ENCODE data around the gene ANKS1A. TPM values are rescaled to one million over a fixed set of nuclear protein-coding genes. Genes with fewer than 3 reads are reported as not detected.

The ANKS1A gene
- total and polyA plus RNA-seq, 2 of the 4 experiments (the other 2 are of a cell fraction), result 7.2 to 7.5 TPM

GRCh38 chr6:35059596-35060345 is 170.7 kb downstream of the ANKS1A start:
- H3K9me3 ChIP-seq (ENCODE audit: control insufficient read depth, insufficient read depth, low read length), result no peaks in the 10 kb centered on the region
- 82% methylated on average over 8 of the region's 21 CpGs; no CpG with 5 or more reads in 1 of the 2 experiments for WGBS, 2 experiments (ENCODE audit: extremely low coverage in 2 of 2, insufficient read length in 1 of 2)

More at GRCh38 chr6:35059596-35060345, 170.7 kb downstream of the ANKS1A start:
- Histone ChIP-seq H3K27ac (ENCODE audit: insufficient read depth, low read length) (no peak overlapping the region), H2BK20ac (ENCODE audit: low read depth, low read length) (no peak overlapping the region), H2BK15ac (ENCODE audit: low read depth, low read length) (no peak overlapping the region), H3K56ac (ENCODE audit: extremely low read depth, insufficient read depth, low read length) (no peak overlapping the region), H2BK5ac (ENCODE audit: low read depth, low read length, poor library complexity, severe bottlenecking) (no peak overlapping the region), H3K4me1 (ENCODE audit: control insufficient read depth, insufficient read depth, low read length) (peaks cover 3% of the 10 kb centered on the region), H3K9me1 (ENCODE audit: insufficient read depth, low read length) (peaks cover 3% of the 10 kb centered on the region; the same call in 1 of the 2 replicates), H2AK9ac (replicated peaks; ENCODE audit: low read depth, low read length, poor library complexity) (no peak overlapping the region), H3K27me3 (ENCODE audit: control insufficient read depth, insufficient read depth, low read length) (no peaks in the 10 kb centered on the region), H3K9ac (ENCODE audit: low read depth, low read length) (no peak overlapping the region), H3K79me1 (ENCODE audit: low read depth in 1 of 2, low read length in 2 of 2) (no peaks in the 10 kb centered on the region), H2AFZ (replicated peaks; ENCODE audit: low read length, poor library complexity) (no peak overlapping the region), H3K18ac (ENCODE audit: low read depth, low read length) (no peak overlapping the region), H3K4me2 (ENCODE audit: low read depth, low read length) (no peak overlapping the region), H3K23ac (ENCODE audit: low read depth, low read length) (no peak overlapping the region), H4K8ac (ENCODE audit: low read depth in 2 of 2, low read length in 2 of 2) (no peak overlapping the region), H4K5ac (ENCODE audit: low read depth, low read length) (no peak overlapping the region), H2AK5ac (ENCODE audit: low read depth, low read length) (no peak overlapping the region), H4K20me1 (ENCODE audit: insufficient read depth, low read length) (no peaks in the 10 kb centered on the region), H3K4ac (ENCODE audit: low read depth, low read length) (no peak overlapping the region), H2BK120ac (ENCODE audit: low read depth, low read length) (no peak overlapping the region), H3K4me3 (ENCODE audit: insufficient read depth, low read depth, low read length) (no peak overlapping the region), H4K91ac (ENCODE audit: insufficient read depth, low read depth, low read length) (no peak overlapping the region), H3K14ac (replicated peaks; ENCODE audit: low read depth, low read length) (no peak overlapping the region), H3K36me3 (ENCODE audit: control insufficient read depth, insufficient read depth, low read length) (peaks cover 23% of the 10 kb centered on the region; the same call in 1 of the 2 replicates)
- CTCF ChIA-PET, result no interaction called here
- intact Hi-C loops (cut with micrococcal nuclease), result no loop called here
- in situ Hi-C loops (cut with MboI; ENCODE audit: low sequenced_read_pairs), result no loop called here
- DNase-seq (no peak), ATAC-seq (ENCODE audit: low read depth) (no peak)
- TF ChIP-seq RCOR1 (IDR thresholded peaks at IDR 0.05; ENCODE audit: insufficient replicate concordance, low read length) (no peak), POLR2A (IDR thresholded peaks at IDR 0.05; ENCODE audit: low read depth, low read length) (no peak), ELK1 (IDR thresholded peaks at IDR 0.05; ENCODE audit: borderline replicate concordance, low read depth, low read length) (no peak), MAZ (IDR thresholded peaks at IDR 0.05; ENCODE audit: borderline replicate concordance, low read depth, low read length) (no peak), RAD21 (IDR thresholded peaks at IDR 0.05; ENCODE audit: low read length) (no peak), USF2 (IDR thresholded peaks at IDR 0.05; ENCODE audit: low read depth, low read length) (no peak), RFX5 (IDR thresholded peaks at IDR 0.05; ENCODE audit: low read depth, low read length) (no peak), CEBPB (IDR thresholded peaks at IDR 0.05; ENCODE audit: low read depth, low read length) (no peak), CTCF (conservative IDR thresholded peaks at IDR 0.05; ENCODE audit: low read depth, low read length) (no peak), MAFK (IDR thresholded peaks at IDR 0.05; ENCODE audit: low read depth, low read length) (no peak), NFE2L2 (IDR thresholded peaks at IDR 0.05; ENCODE audit: low read depth, low read length) (no peak), BHLHE40 (IDR thresholded peaks at IDR 0.05; ENCODE audit: low read depth, low read length) (no peak), FOS (IDR thresholded peaks at IDR 0.05; ENCODE audit: low read depth, low read length) (no peak), CHD1 (IDR thresholded peaks at IDR 0.05; ENCODE audit: low read depth, low read length) (no peak), MXI1 (IDR thresholded peaks at IDR 0.05; ENCODE audit: borderline replicate concordance, low read depth, low read length) (no peak), SMC3 (IDR thresholded peaks at IDR 0.05; ENCODE audit: low read depth, low read length) (no peak)
- POLR2A ChIA-PET (ENCODE audit: unreplicated experiment), result no interaction called here
- BruUV-seq (replicated peaks), result no TSS peak
- dilution Hi-C loops (cut with HindIII; ENCODE audit: low sequenced_read_pairs, unreplicated experiment), result no loop called here

All from IMR-90 (cell line).